Karpas-422 (cell line): ENCODE measurements around the gene PTH2R. TPM values are rescaled to one million over a fixed set of nuclear protein-coding genes. Genes with fewer than 3 reads are reported as not detected.
A peak's percentile ranks its signal among the peaks of the same experiment; 100 is the strongest.
"Not testable (repeated sequence)": the region's sequence is repeated elsewhere in the genome, so short reads cannot be mapped to it uniquely, and the experiment has no call there.

Experiments
- DNase-seq: peaks from one replicate; pipeline ENCODE4 v3.0.0-alpha.2; 2015
- H2AFZ ChIP-seq: fragments of 200-600 bp; sonication (generic); 2 replicates; pipeline ENCODE4 v1.6.1; 2014; ENCODE audit warnings: antibody characterized with exemption, low read length, mixed read lengths
- H3K27ac ChIP-seq: fragments of 200-600 bp; sonication (generic); 2 replicates; pipeline ENCODE4 v1.5.1; 2014; ENCODE audit warnings: mild to moderate bottlenecking, low read length, moderate library complexity
- H3K27me3 ChIP-seq: fragments of 200-600 bp; sonication (generic); 2 replicates; pipeline ENCODE4 v1.6.1; 2014; ENCODE audit warnings: low read length, mixed read lengths
- H3K36me3 ChIP-seq: fragments of 200-600 bp; sonication (generic); 2 replicates; pipeline ENCODE4 v1.6.1; 2014; ENCODE audit warnings: low read length, mixed read lengths; ENCODE audit not compliant: insufficient read depth
- H3K4me1 ChIP-seq: fragments of 200-600 bp; sonication (generic); 2 replicates; pipeline ENCODE4 v1.6.1; 2014; ENCODE audit warnings: mild to moderate bottlenecking, low read length, mixed read lengths
- H3K4me2 ChIP-seq: fragments of 200-600 bp; sonication (generic); 2 replicates; pipeline ENCODE4 v1.6.1; 2014; ENCODE audit warnings: low read length, low read depth, mild to moderate bottlenecking; ENCODE audit not compliant: poor library complexity, severe bottlenecking
- H3K4me3 ChIP-seq: fragments of 200-600 bp; sonication (generic); 2 replicates; pipeline ENCODE4 v1.5.1; 2014; ENCODE audit warnings: mild to moderate bottlenecking, antibody characterized with exemption, low read length, mixed read lengths
- H3K79me2 ChIP-seq: fragments of 200-600 bp; sonication (generic); 2 replicates; pipeline ENCODE4 v1.6.1; 2014; ENCODE audit warnings: mild to moderate bottlenecking, low read length, mixed read lengths
- H3K9ac ChIP-seq: fragments of 200-600 bp; sonication (generic); 2 replicates; pipeline ENCODE4 v1.6.0; 2014; ENCODE audit warnings: low read length
- H3K9me2 ChIP-seq: fragments of 200-600 bp; sonication (generic), shearing (Covaris generic); replicated peaks from 2 replicates; pipeline ENCODE4 v1.6.0; 2014; ENCODE audit warnings: mild to moderate bottlenecking, low read length, moderate library complexity; ENCODE audit not compliant: insufficient read depth
- H3K9me3 ChIP-seq: fragments of 300-700, 200-600 bp; sonication (generic); 2 replicates; pipeline ENCODE4 v1.6.1; 2014; ENCODE audit warnings: low read length, mixed read lengths
- H4K20me1 ChIP-seq: fragments of 200-600 bp; sonication (generic); 2 replicates; pipeline ENCODE4 v1.6.1; 2014; ENCODE audit warnings: mild to moderate bottlenecking, antibody characterized with exemption, low read length, low read depth; ENCODE audit not compliant: insufficient read depth
- total RNA-seq: library from RNA; depleted of rRNA; stranded (reverse); fragments of >200 nt; shearing (Covaris generic); gene quantifications from 2 replicates; pipeline ENCODE4 v1.2.3, GENCODE V29; 2014; ENCODE audit warnings: low replicate concordance

The PTH2R gene
- total RNA-seq, 1 experiment from 2014 or later = 0.22 TPM

- no peaks in the 10 kb centered on the region for H3K27me3 ChIP-seq
- H3K4me3 ChIP-seq = no peak overlapping the region
- no peaks in the 10 kb centered on the region for H3K79me2 ChIP-seq
- no peaks in the 10 kb centered on the region for H4K20me1 ChIP-seq
- no peak overlapping the region for H3K9ac ChIP-seq
- H3K9me2 ChIP-seq = no peaks in the 10 kb centered on the region
- peaks cover 14% of the 10 kb centered on the region for H3K4me1 ChIP-seq
- no peak for DNase-seq
- no peaks in the 10 kb centered on the region for H3K9me3 ChIP-seq
- no peak overlapping the region for H3K27ac ChIP-seq
- no peak overlapping the region for H2AFZ ChIP-seq
- no peak overlapping the region for H3K4me2 ChIP-seq
- no peaks in the 10 kb centered on the region for H3K36me3 ChIP-seq
Observed at GRCh38 chr2:208384637-208385036, 22.0 kb upstream of the PTH2R start.

GRCh38 chr2:208386541-208386940 lies 20.1 kb upstream of the PTH2R start:
- Histone ChIP-seq H3K27ac (no peak overlapping the region), H3K4me3 (no peak overlapping the region), H3K36me3 (no peaks in the 10 kb centered on the region), H3K9ac (no peak overlapping the region), H3K79me2 (no peaks in the 10 kb centered on the region), H3K4me2 (no peak overlapping the region), H3K9me3 (no peaks in the 10 kb centered on the region), H2AFZ (no peak overlapping the region), H3K27me3 (no peaks in the 10 kb centered on the region), H4K20me1 (no peaks in the 10 kb centered on the region), H3K9me2 (no peaks in the 10 kb centered on the region), H3K4me1 (peaks cover 7% of the 10 kb centered on the region)
- DNase-seq = no peak

- H3K9ac ChIP-seq = no peak overlapping the region
- no peaks in the 10 kb centered on the region for H4K20me1 ChIP-seq
- H3K9me3 ChIP-seq = no peaks in the 10 kb centered on the region
- no peak overlapping the region for H3K27ac ChIP-seq
- H3K36me3 ChIP-seq = no peaks in the 10 kb centered on the region; the same call in 1 of the 2 replicates
- no peak overlapping the region for H2AFZ ChIP-seq
- no peaks in the 10 kb centered on the region for H3K27me3 ChIP-seq
- H3K4me1 ChIP-seq = no peaks in the 10 kb centered on the region
- no peak overlapping the region for H3K4me2 ChIP-seq
- no peaks in the 10 kb centered on the region for H3K9me2 ChIP-seq
- no peaks in the 10 kb centered on the region for H3K79me2 ChIP-seq
- H3K4me3 ChIP-seq = no peak overlapping the region
- no peak for DNase-seq
Observed at GRCh38 chr2:208389940-208390339, 16.7 kb upstream of the PTH2R start.

- Histone ChIP-seq H3K4me1 (no peaks in the 10 kb centered on the region), H3K27me3 (no peaks in the 10 kb centered on the region), H3K9me3 (no peaks in the 10 kb centered on the region)
Observed at GRCh38 chr2:208392300-208392699, 14.3 kb upstream of the PTH2R start.

GRCh38 chr2:208396796-208397195 lies 9.8 kb upstream of the PTH2R start:
- H3K4me2 ChIP-seq, H3K9ac ChIP-seq, H3K9me3 ChIP-seq, H4K20me1 ChIP-seq, H3K27me3 ChIP-seq, H3K4me3 ChIP-seq, H3K36me3 ChIP-seq, DNase-seq, H3K79me2 ChIP-seq, H3K9me2 ChIP-seq, H3K27ac ChIP-seq, H2AFZ ChIP-seq, H3K4me1 ChIP-seq: not testable (repeated sequence)

More at GRCh38 chr2:208392300-208392699, 14.3 kb upstream of the PTH2R start:
- H3K27ac ChIP-seq = no peak overlapping the region
- H3K79me2 ChIP-seq = no peaks in the 10 kb centered on the region
- no peak overlapping the region for H3K4me2 ChIP-seq
- H3K9me2 ChIP-seq = no peaks in the 10 kb centered on the region
- H2AFZ ChIP-seq = no peak overlapping the region
- H3K9ac ChIP-seq = no peak overlapping the region
- peak; percentile 58 for DNase-seq
- no peaks in the 10 kb centered on the region; the same call in 1 of the 2 replicates for H3K36me3 ChIP-seq
- no peaks in the 10 kb centered on the region for H4K20me1 ChIP-seq
- no peak overlapping the region for H3K4me3 ChIP-seq

- Histone ChIP-seq H3K27me3 (no peaks in the 10 kb centered on the region), H3K4me2 (no peak overlapping the region), H4K20me1 (no peaks in the 10 kb centered on the region), H3K9me2 (no peaks in the 10 kb centered on the region), H3K4me3 (no peak overlapping the region), H2AFZ (no peak overlapping the region), H3K4me1 (no peaks in the 10 kb centered on the region), H3K36me3 (no peaks in the 10 kb centered on the region; the same call in 1 of the 2 replicates), H3K9ac (no peak overlapping the region), H3K79me2 (no peaks in the 10 kb centered on the region), H3K9me3 (no peaks in the 10 kb centered on the region), H3K27ac (no peak overlapping the region)
- no peak for DNase-seq
Observed at GRCh38 chr2:208399201-208399600, 7.4 kb upstream of the PTH2R start.

DNA sequence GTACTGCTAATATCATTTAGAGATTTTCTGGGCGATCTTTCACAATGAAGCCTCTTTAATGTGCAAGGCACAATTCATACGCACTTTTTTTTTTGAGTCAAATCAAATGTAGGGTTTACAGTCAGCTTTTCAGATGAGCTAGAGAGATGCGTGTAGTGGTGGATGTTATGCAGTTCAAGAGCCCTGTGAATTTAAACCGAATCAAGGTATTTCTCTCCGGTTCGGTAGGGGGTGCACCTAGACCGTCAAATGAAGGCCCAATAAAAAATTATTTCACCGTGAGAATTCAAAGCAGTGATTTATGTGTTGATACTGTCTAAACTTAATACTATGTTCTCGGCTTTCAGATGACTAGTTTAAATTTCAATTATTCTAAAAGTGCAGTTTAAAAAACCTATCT lies 1.1 kb downstream of the PTH2R start:
- no peaks in the 10 kb centered on the region for H3K9me2 ChIP-seq
- H3K4me1 ChIP-seq = no peaks in the 10 kb centered on the region
- no peak overlapping the region for H3K4me2 ChIP-seq
- no peaks in the 10 kb centered on the region for H3K36me3 ChIP-seq
- H2AFZ ChIP-seq = no peak overlapping the region
- no peaks in the 10 kb centered on the region for H4K20me1 ChIP-seq
- no peaks in the 10 kb centered on the region for H3K79me2 ChIP-seq
- no peaks in the 10 kb centered on the region for H3K9me3 ChIP-seq
- H3K27me3 ChIP-seq = no peaks in the 10 kb centered on the region
- no peak overlapping the region for H3K9ac ChIP-seq
- no peak overlapping the region for H3K4me3 ChIP-seq
- DNase-seq = peak; percentile 52
- H3K27ac ChIP-seq = no peak overlapping the region

DNA sequence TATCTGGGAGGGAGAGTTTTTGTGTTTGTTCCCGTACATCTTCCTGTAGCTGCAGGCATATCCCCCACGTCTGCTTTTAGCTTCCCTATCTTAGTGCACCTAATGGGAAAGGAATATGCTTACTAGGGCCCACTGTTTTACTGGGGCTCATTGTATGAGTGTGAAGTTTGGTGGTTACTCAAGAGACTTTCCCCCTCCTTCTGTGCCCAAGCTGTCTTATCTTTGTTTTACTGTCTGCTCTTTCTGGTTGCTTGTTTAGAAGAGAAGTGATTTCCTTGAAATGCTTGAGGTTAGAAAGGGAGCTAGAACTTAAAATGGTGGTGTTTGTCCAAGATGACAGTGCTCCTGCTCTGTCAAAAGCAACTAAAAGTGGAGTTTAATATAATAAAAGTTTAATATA lies 7.3 kb downstream of the PTH2R start:
- Histone ChIP-seq H3K4me1 (no peaks in the 10 kb centered on the region), H3K27me3 (no peaks in the 10 kb centered on the region), H3K27ac (no peak overlapping the region), H3K79me2 (no peaks in the 10 kb centered on the region), H4K20me1 (no peaks in the 10 kb centered on the region), H3K36me3 (no peaks in the 10 kb centered on the region), H3K9me3 (no peaks in the 10 kb centered on the region), H2AFZ (no peak overlapping the region), H3K9ac (no peak overlapping the region), H3K9me2 (no peaks in the 10 kb centered on the region), H3K4me2 (no peak overlapping the region), H3K4me3 (no peak overlapping the region)
- no peak for DNase-seq

- H4K20me1 ChIP-seq = no peaks in the 10 kb centered on the region
- no peak overlapping the region for H3K27ac ChIP-seq
- H3K4me2 ChIP-seq = no peak overlapping the region
- no peaks in the 10 kb centered on the region for H3K36me3 ChIP-seq
- no peaks in the 10 kb centered on the region for H3K9me2 ChIP-seq
- no peaks in the 10 kb centered on the region for H3K9me3 ChIP-seq
- no peak overlapping the region for H3K9ac ChIP-seq
- H3K4me1 ChIP-seq = no peaks in the 10 kb centered on the region
- H3K4me3 ChIP-seq = no peak overlapping the region
- no peaks in the 10 kb centered on the region for H3K79me2 ChIP-seq
- DNase-seq = no peak
- H3K27me3 ChIP-seq = no peaks in the 10 kb centered on the region
- H2AFZ ChIP-seq = no peak overlapping the region
Observed at GRCh38 chr2:208415255-208415654, 8.7 kb downstream of the PTH2R start.
